Measurements from ENCODE around the gene CHRM2. TPM values are rescaled to one million over a fixed set of nuclear protein-coding genes. Genes with fewer than 3 reads are reported as not detected.

The CHRM2 gene
- total RNA-seq, 1 experiment from 2014 or later = not detected

DNA sequence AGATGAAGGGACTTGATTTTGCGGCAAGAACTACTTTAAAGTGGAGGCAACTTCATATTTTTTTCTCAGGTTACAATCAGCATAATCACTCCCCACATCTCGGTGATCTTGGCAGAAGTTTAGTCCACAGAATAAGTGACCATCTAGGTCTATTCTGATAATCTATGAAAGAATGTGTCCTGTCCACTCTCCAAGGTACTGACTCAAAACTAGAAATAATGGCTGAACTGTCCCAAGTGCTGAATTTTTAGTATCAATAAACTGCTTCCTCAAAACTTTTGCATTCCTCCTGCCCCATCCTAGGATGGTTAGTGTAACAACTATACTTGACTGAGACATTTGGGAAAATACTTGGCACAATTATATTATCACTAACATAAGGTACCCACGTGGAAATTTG, 10.9 kb upstream of the CHRM2 start:
- BruUV-seq (replicated peaks) = no TSS peak
- no peak overlapping the region for H3K4me3 Mint-ChIP-seq (ENCODE audit: low read depth, unreplicated experiment)
- TF ChIP-seq, protein P1, sequence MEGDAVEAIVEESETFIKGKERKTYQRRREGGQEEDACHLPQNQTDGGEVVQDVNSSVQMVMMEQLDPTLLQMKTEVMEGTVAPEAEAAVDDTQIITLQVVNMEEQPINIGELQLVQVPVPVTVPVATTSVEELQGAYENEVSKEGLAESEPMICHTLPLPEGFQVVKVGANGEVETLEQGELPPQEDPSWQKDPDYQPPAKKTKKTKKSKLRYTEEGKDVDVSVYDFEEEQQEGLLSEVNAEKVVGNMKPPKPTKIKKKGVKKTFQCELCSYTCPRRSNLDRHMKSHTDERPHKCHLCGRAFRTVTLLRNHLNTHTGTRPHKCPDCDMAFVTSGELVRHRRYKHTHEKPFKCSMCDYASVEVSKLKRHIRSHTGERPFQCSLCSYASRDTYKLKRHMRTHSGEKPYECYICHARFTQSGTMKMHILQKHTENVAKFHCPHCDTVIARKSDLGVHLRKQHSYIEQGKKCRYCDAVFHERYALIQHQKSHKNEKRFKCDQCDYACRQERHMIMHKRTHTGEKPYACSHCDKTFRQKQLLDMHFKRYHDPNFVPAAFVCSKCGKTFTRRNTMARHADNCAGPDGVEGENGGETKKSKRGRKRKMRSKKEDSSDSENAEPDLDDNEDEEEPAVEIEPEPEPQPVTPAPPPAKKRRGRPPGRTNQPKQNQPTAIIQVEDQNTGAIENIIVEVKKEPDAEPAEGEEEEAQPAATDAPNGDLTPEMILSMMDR (IDR thresholded peaks at IDR 0.05; ENCODE audit: unreplicated experiment) = no peak
- H3K27me3 Mint-ChIP-seq (ENCODE audit: unreplicated experiment) = no peaks in the 10 kb centered on the region
- DNase-seq = no peak
- H3K4me1 Mint-ChIP-seq (ENCODE audit: low read depth, unreplicated experiment) = no peaks in the 10 kb centered on the region
- H3K9me3 Mint-ChIP-seq (ENCODE audit: low read depth, unreplicated experiment) = peaks cover 18% of the 10 kb centered on the region
- CTCF ChIA-PET = no interaction called here
- H3K36me3 Mint-ChIP-seq (ENCODE audit: insufficient read depth, unreplicated experiment) = no peaks in the 10 kb centered on the region
- H3K27ac Mint-ChIP-seq (ENCODE audit: unreplicated experiment) = no peak overlapping the region
- intact Hi-C loops (cut with micrococcal nuclease; ENCODE audit: unreplicated experiment) = no loop called here

DNA sequence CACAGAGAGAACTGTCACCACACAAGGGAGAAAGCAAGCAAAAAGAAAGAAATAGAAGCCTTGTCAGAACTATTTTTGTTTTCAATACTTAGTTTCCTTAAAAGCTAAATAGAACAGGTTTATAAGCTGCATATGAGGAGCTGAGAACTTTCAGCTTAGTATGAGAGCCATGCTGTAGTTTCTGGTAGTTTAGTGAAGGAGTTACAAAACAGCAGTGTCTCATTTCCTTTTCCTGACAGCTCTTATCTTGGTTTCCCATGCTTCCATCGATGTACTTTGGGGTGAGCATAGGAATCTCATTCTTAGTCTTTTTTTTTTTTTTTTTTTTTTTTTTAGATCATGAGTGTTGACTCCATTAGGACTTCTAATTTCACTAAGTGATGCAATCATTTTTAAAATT, 8.6 kb upstream of the CHRM2 start:
- peaks cover 14% of the 10 kb centered on the region for H3K9me3 Mint-ChIP-seq (ENCODE audit: low read depth, unreplicated experiment)
- H3K36me3 Mint-ChIP-seq (ENCODE audit: insufficient read depth, unreplicated experiment) = no peaks in the 10 kb centered on the region
- H3K4me3 Mint-ChIP-seq (ENCODE audit: low read depth, unreplicated experiment) = no peak overlapping the region
- TF ChIP-seq, protein P1 (IDR thresholded peaks at IDR 0.05; ENCODE audit: unreplicated experiment) = no peak
- H3K4me1 Mint-ChIP-seq (ENCODE audit: low read depth, unreplicated experiment) = no peaks in the 10 kb centered on the region
- DNase-seq = no peak
- no TSS peak for BruUV-seq (replicated peaks)
- no peak overlapping the region for H3K27ac Mint-ChIP-seq (ENCODE audit: unreplicated experiment)
- CTCF ChIA-PET = no interaction called here
- H3K27me3 Mint-ChIP-seq (ENCODE audit: unreplicated experiment) = no peaks in the 10 kb centered on the region
- intact Hi-C loops (cut with micrococcal nuclease; ENCODE audit: unreplicated experiment) = no loop called here

DNA sequence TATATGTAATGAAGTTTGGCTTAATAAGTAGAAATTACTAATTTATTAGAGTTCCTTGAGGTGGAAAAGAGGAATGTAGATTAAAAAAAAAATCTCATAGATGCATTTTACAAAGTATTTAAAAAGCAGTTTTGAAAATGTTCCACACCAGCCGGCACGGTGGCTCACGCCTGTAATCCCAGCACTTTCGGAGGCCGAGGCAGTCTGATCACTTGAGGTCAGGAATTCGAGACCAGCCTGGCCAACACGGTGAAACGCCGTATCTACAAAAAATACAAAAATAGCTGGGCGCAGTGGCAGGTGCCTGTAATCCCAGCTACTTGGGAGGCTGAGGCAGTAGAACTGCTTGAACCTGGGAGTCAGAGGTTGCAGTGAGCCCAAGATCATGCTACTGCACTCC, 3.2 kb upstream of the CHRM2 start:
- BruUV-seq (replicated peaks) = no TSS peak
- TF ChIP-seq, protein P1 (IDR thresholded peaks at IDR 0.05; ENCODE audit: unreplicated experiment) = no peak
- peaks cover 2% of the 10 kb centered on the region for H3K9me3 Mint-ChIP-seq (ENCODE audit: low read depth, unreplicated experiment)
- intact Hi-C loops (cut with micrococcal nuclease; ENCODE audit: unreplicated experiment) = no loop called here
- no peaks in the 10 kb centered on the region for H3K27me3 Mint-ChIP-seq (ENCODE audit: unreplicated experiment)
- no peak for DNase-seq
- H3K36me3 Mint-ChIP-seq (ENCODE audit: insufficient read depth, unreplicated experiment) = no peaks in the 10 kb centered on the region
- H3K27ac Mint-ChIP-seq (ENCODE audit: unreplicated experiment) = no peak overlapping the region
- CTCF ChIA-PET = no interaction called here
- no peak overlapping the region for H3K4me3 Mint-ChIP-seq (ENCODE audit: low read depth, unreplicated experiment)
- no peaks in the 10 kb centered on the region for H3K4me1 Mint-ChIP-seq (ENCODE audit: low read depth, unreplicated experiment)

DNA sequence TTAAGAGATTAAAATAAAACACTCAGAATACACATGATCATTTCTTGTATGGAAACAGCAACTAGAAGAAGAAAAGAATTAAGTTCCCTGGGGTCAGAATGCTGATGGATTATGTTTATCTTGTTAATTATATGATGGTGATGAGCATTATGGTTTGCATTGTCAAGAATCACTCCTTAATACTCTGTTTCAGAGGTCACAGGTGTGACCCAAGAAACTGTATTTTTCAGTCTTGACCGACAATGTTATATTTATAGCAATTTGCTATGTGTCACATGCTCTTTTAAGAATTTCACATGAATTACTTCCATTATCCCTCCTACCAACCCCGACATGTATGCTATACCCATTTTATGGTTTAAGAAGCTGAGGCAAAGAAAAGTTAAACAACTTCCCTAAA, 2.7 kb upstream of the CHRM2 start:
- Mint-ChIP-seq H3K27ac (ENCODE audit: unreplicated experiment) (no peak overlapping the region), H3K9me3 (ENCODE audit: low read depth, unreplicated experiment) (peaks cover 6% of the 10 kb centered on the region), H3K4me3 (ENCODE audit: low read depth, unreplicated experiment) (no peak overlapping the region), H3K27me3 (ENCODE audit: unreplicated experiment) (no peaks in the 10 kb centered on the region), H3K4me1 (ENCODE audit: low read depth, unreplicated experiment) (no peaks in the 10 kb centered on the region), H3K36me3 (ENCODE audit: insufficient read depth, unreplicated experiment) (no peaks in the 10 kb centered on the region)
- intact Hi-C loops (cut with micrococcal nuclease; ENCODE audit: unreplicated experiment) = no loop called here
- DNase-seq = no peak
- TF ChIP-seq, protein P1 (IDR thresholded peaks at IDR 0.05; ENCODE audit: unreplicated experiment) = no peak
- no TSS peak for BruUV-seq (replicated peaks)
- CTCF ChIA-PET = no interaction called here
